Body of pancreas (tissue), 4 donors: Measurements from ENCODE around the gene ACER3. TPM values are rescaled to one million over a fixed set of nuclear protein-coding genes. Genes with fewer than 3 reads are reported as not detected.

Experiments
- ATAC-seq: fragments of 150-250 bp; one replicate; pipeline ENCODE4 v1.9.1; 2016
- DNase-seq, 4 donors: peaks; one replicate each; pipeline ENCODE4 v3.0.0-alpha.2; 2019
- H3K27ac ChIP-seq, 4 donors: fragments of 200-600 bp; sonication (generic); 1 replicate in 3 of 4; 2 replicates in 1 of 4; pipeline versions ENCODE4 v1.5.1 to v1.6.1; 2016 to 2019; ENCODE audit warnings: mild to moderate bottlenecking in 1 of 4, mixed read lengths in 1 of 4, moderate library complexity in 1 of 4
- H3K27me3 ChIP-seq, 2 donors: fragments of 200-600 bp; sonication (generic); one replicate each; pipeline ENCODE4 v1.6.0; 2016; ENCODE audit warnings: mild to moderate bottlenecking in 1 of 2
- H3K36me3 ChIP-seq, 2 donors: fragments of 200-600 bp; sonication (generic); replicated peaks in 1 of 2; 2 replicates each; pipeline ENCODE4 v1.5.1; 2016; ENCODE audit warnings: low read depth in 2 of 2; ENCODE audit not compliant: insufficient read depth in 1 of 2
- H3K4me1 ChIP-seq: fragments of 200-600 bp; sonication (generic); one replicate; pipeline ENCODE4 v1.6.0; 2016
- H3K4me3 ChIP-seq, 2 donors: fragments of 200-600 bp; sonication (generic); 1 replicate in 1 of 2; 2 replicates in 1 of 2; pipeline ENCODE4 v1.5.1; 2016 to 2019
- H3K9me3 ChIP-seq, 3 donors: fragments of 200-600 bp; sonication (generic); 1 replicate in 2 of 3; 2 replicates in 1 of 3; pipeline ENCODE4 v1.5.1; 2016
- CTCF ChIP-seq, 7 experiments: fragments of 450-650 bp in 4 of 7; fragments of 200-600 bp in 3 of 7; sonication (generic) in 3 of 7; IDR thresholded peaks; one replicate each; pipeline ENCODE4 v1.5.1; 2016 to 2019; ENCODE audit warnings: antibody characterized with exemption in 7 of 7
- POLR2A ChIP-seq, 3 donors: fragments of 450-650 bp; IDR thresholded peaks; one replicate each; pipeline ENCODE4 v1.6.1; 2016; ENCODE audit warnings: antibody characterized with exemption in 3 of 3, mild to moderate bottlenecking in 2 of 3
- WGBS, 2 donors: methylation state at CpG; one replicate each; pipeline ENCODE4 v1.1.5; 2017; 5-methylcytosine and 5-hydroxymethylcytosine counted together
- intact Hi-C: fragments of 100-400 bp; cut with DNase I; formaldehyde crosslinking; loops from one replicate; pipeline ENCODE4 v1.15.1; 2023
- total RNA-seq, 2 donors: library from RNA; depleted of rRNA; stranded (reverse); fragments of >200 nt; gene quantifications; one replicate each; pipeline ENCODE4 v1.1.0, GENCODE V29; 2016

Gene ACER3
- total RNA-seq, 2 donors from 2014 or later: 4.6 to 5.2 TPM

- intact Hi-C loops: no loop called here
- Histone ChIP-seq H3K27me3 (no peaks in the 10 kb centered on the region), H3K9me3 (no peaks in the 10 kb centered on the region), H3K4me3 (no peak overlapping the region), H3K4me1 (no peaks in the 10 kb centered on the region), H3K27ac (no peak overlapping the region), H3K36me3 (no peaks in the 10 kb centered on the region)
- 69 to 100% methylated on average over 1 of the region's 1 CpG for WGBS, 2 donors
- no peak for ATAC-seq
- no peak for DNase-seq
- TF ChIP-seq POLR2A (IDR thresholded peaks at IDR 0.05) (no peak), CTCF (IDR thresholded peaks at IDR 0.05) (no peak)
Observed at GRCh38 chr11:77027275-77027674, 166.6 kb downstream of the ACER3 start.

- DNase-seq (no peak), ATAC-seq (no peak)
- Histone ChIP-seq H3K27ac (no peak overlapping the region), H3K27me3 (no peaks in the 10 kb centered on the region), H3K36me3 (no peaks in the 10 kb centered on the region), H3K4me3 (no peak overlapping the region), H3K4me1 (no peaks in the 10 kb centered on the region), H3K9me3 (no peaks in the 10 kb centered on the region)
- intact Hi-C loops: no loop called here
- 76 to 82% methylated on average over 7 of the region's 7 CpGs for WGBS, 2 donors
- TF ChIP-seq POLR2A (IDR thresholded peaks at IDR 0.05): no peak
- no peak for TF ChIP-seq CTCF (IDR thresholded peaks at IDR 0.05)
Observed at GRCh38 chr11:77029829-77030228, 169.1 kb downstream of the ACER3 start.

- TF ChIP-seq POLR2A (IDR thresholded peaks at IDR 0.05) (no peak), CTCF (IDR thresholded peaks at IDR 0.05) (no peak)
- no peak overlapping the region for H3K27ac ChIP-seq
- H3K36me3 ChIP-seq: no peaks in the 10 kb centered on the region
- ATAC-seq (no peak), DNase-seq (no peak)
- H3K27me3 ChIP-seq: no peaks in the 10 kb centered on the region
- peaks cover 7% of the 10 kb centered on the region for H3K4me1 ChIP-seq
- WGBS, 2 donors: 82 to 85% methylated on average over 10 to 12 of the region's 12 CpGs
- H3K4me3 ChIP-seq: no peak overlapping the region
- intact Hi-C loops: no loop called here
- H3K9me3 ChIP-seq: no peaks in the 10 kb centered on the region
Observed at GRCh38 chr11:77030834-77031414, 170.2 kb downstream of the ACER3 start.

GRCh38 chr11:77031599-77031998, 170.9 kb downstream of the ACER3 start:
- DNase-seq: no peak
- WGBS, 2 donors: 82 to 91% methylated on average over 3 of the region's 3 CpGs
- Histone ChIP-seq H3K36me3 (no peaks in the 10 kb centered on the region), H3K27ac (no peak overlapping the region), H3K4me3 (no peak overlapping the region), H3K27me3 (no peaks in the 10 kb centered on the region), H3K4me1 (peaks cover 14% of the 10 kb centered on the region), H3K9me3 (no peaks in the 10 kb centered on the region)
- intact Hi-C loops: no loop called here
- TF ChIP-seq CTCF (IDR thresholded peaks at IDR 0.05): no peak
- TF ChIP-seq POLR2A (IDR thresholded peaks at IDR 0.05): no peak
- ATAC-seq: no peak

- TF ChIP-seq CTCF (IDR thresholded peaks at IDR 0.05) (no peak), POLR2A (IDR thresholded peaks at IDR 0.05) (no peak)
- DNase-seq (no peak), ATAC-seq (no peak)
- H3K4me3 ChIP-seq: no peak overlapping the region
- H3K27ac ChIP-seq: no peak overlapping the region
- H3K27me3 ChIP-seq: peaks cover 0 to 3% of the 10 kb centered on the region in 2 donors
- H3K9me3 ChIP-seq: no peaks in the 10 kb centered on the region
- no peaks in the 10 kb centered on the region for H3K36me3 ChIP-seq
- intact Hi-C loops: loop anchor here (5.0 kb wide), 1 partner anchor 113 kb away; no protein-coding TSS in a partner anchor
- 80% methylated on average over 2 of the region's 2 CpGs for WGBS, 2 donors
- H3K4me1 ChIP-seq: peaks cover 26% of the 10 kb centered on the region
Observed at GRCh38 chr11:77035039-77035438, 174.3 kb downstream of the ACER3 start.
